NCI-H1092 (cell line): Measurements from ENCODE around the gene MRPL4.

Experiments used
- DNase-seq: peaks from one replicate; lab custom pipeline; 2025; lab: John Stamatoyannopoulos, UW

The MRPL4 gene

GRCh38 chr19:10288662-10289166 lies 36.7 kb downstream of the MRPL4 start:
- DNase-seq, result no peak

GRCh38 chr19:10289167-10289835 lies 37.3 kb downstream of the MRPL4 start:
- peak; percentile 22 for DNase-seq

GRCh38 chr19:10289836-10290356 lies 37.9 kb downstream of the MRPL4 start, which contains the start of gene ICAM5:
TSS of gene ICAM5 (plus strand) at chr19:10289952. CDS start at chr19:10290044, 92 bp downstream.
- DNase-seq, result no peak

GRCh38 chr19:10290357-10290875 lies 38.4 kb downstream of the MRPL4 start:
- DNase-seq, result no peak

GRCh38 chr19:10290876-10291553 lies 39.0 kb downstream of the MRPL4 start:
- DNase-seq, result no peak

- DNase-seq, result no peak
Measured at GRCh38 chr19:10291554-10292205, 39.7 kb downstream of the MRPL4 start.

GRCh38 chr19:10292206-10292788 lies 40.3 kb downstream of the MRPL4 start:
- DNase-seq, result no peak

- DNase-seq, result no peak
Measured at GRCh38 chr19:10292789-10293636, 41.0 kb downstream of the MRPL4 start.

GRCh38 chr19:10293637-10294367 lies 41.8 kb downstream of the MRPL4 start:
- DNase-seq, result no peak

GRCh38 chr19:10294368-10294697 lies 42.3 kb downstream of the MRPL4 start:
- DNase-seq, result no peak

GRCh38 chr19:10295305-10295846 lies 43.4 kb downstream of the MRPL4 start:
- no peak for DNase-seq

GRCh38 chr19:10295847-10296591 lies 44.0 kb downstream of the MRPL4 start:
- no peak for DNase-seq

GRCh38 chr19:10299545-10300458 lies 47.8 kb downstream of the MRPL4 start:
- DNase-seq, result no peak

GRCh38 chr19:10305139-10305806 lies 53.3 kb downstream of the MRPL4 start:
- DNase-seq, result no peak

GRCh38 chr19:10306327-10306726 lies 54.3 kb downstream of the MRPL4 start:
- DNase-seq, result no peak

- DNase-seq, result no peak
Measured at GRCh38 chr19:10309423-10309822, 57.4 kb downstream of the MRPL4 start, which contains the start of gene ZGLP1. TSS of gene ZGLP1 (minus strand) at chr19:10309815.
